Measurements from ENCODE around the gene CCDC8. TPM values are rescaled to one million over a fixed set of nuclear protein-coding genes. Genes with fewer than 3 reads are reported as not detected.

Gene CCDC8
- total and polyA plus RNA-seq, 2 of the 4 experiments (the other 2 are of a cell fraction), result 9.3 to 10.2 TPM

DNA sequence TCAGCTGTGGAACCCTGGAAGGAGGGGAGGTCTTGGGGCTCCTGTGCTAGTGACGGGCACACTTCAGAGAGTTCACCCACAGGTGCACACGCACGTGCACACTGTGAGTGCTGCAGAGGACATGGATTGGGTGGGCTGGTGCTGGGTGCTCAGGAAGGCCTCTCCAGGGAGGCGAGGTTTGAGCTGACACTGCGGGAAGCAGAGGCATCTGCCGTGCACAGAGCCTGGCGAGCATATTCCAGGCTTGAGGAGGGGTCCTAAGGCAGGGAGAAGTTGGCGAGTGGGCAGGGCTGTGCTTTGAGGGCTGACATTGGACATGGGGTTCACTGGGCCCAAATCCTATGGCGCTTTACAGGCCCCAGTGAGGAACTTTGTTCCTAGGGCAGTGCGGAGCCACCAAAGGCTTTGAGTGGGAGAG lies 25.6 kb downstream of the CCDC8 start:
- no peak overlapping the region for H2BK20ac ChIP-seq (ENCODE audit: low read depth, low read length)
- no peak overlapping the region for H3K27ac ChIP-seq (ENCODE audit: insufficient read depth, low read length)
- no peaks in the 10 kb centered on the region; the same call in 1 of the 2 replicates for H4K20me1 ChIP-seq (ENCODE audit: insufficient read depth, low read length)
- no peak overlapping the region for H3K4me3 ChIP-seq (ENCODE audit: insufficient read depth, low read depth, low read length)
- peaks cover 55% of the 10 kb centered on the region for H3K36me3 ChIP-seq (ENCODE audit: control insufficient read depth, insufficient read depth, low read length)
- H3K27me3 ChIP-seq (ENCODE audit: control insufficient read depth, insufficient read depth, low read length), result no peaks in the 10 kb centered on the region
- no peak overlapping the region for H3K18ac ChIP-seq (ENCODE audit: low read depth, low read length)
- H3K9me1 ChIP-seq (ENCODE audit: insufficient read depth, low read length), result peaks cover 11% of the 10 kb centered on the region
- H2BK120ac ChIP-seq (ENCODE audit: low read depth, low read length), result no peak overlapping the region
- dilution Hi-C loops (cut with HindIII; ENCODE audit: low sequenced_read_pairs, unreplicated experiment), result no loop called here
- peaks cover 10% of the 10 kb centered on the region for H3K4me1 ChIP-seq (ENCODE audit: control insufficient read depth, insufficient read depth, low read length)
- H2AFZ ChIP-seq (replicated peaks; ENCODE audit: low read length, poor library complexity), result no peak overlapping the region
- no peak for TF ChIP-seq RCOR1 (IDR thresholded peaks at IDR 0.05; ENCODE audit: insufficient replicate concordance, low read length)
- TF ChIP-seq, protein P1, sequence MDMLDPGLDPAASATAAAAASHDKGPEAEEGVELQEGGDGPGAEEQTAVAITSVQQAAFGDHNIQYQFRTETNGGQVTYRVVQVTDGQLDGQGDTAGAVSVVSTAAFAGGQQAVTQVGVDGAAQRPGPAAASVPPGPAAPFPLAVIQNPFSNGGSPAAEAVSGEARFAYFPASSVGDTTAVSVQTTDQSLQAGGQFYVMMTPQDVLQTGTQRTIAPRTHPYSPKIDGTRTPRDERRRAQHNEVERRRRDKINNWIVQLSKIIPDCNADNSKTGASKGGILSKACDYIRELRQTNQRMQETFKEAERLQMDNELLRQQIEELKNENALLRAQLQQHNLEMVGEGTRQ (IDR thresholded peaks at IDR 0.05; ENCODE audit: low read depth, low read length), result no peak
- TF ChIP-seq MAFK (IDR thresholded peaks at IDR 0.05; ENCODE audit: low read depth, low read length), result no peak
- no peak for TF ChIP-seq CHD1 (IDR thresholded peaks at IDR 0.05; ENCODE audit: low read depth, low read length)
- no peak for TF ChIP-seq BHLHE40 (IDR thresholded peaks at IDR 0.05; ENCODE audit: low read depth, low read length)
- TF ChIP-seq, protein P2, sequence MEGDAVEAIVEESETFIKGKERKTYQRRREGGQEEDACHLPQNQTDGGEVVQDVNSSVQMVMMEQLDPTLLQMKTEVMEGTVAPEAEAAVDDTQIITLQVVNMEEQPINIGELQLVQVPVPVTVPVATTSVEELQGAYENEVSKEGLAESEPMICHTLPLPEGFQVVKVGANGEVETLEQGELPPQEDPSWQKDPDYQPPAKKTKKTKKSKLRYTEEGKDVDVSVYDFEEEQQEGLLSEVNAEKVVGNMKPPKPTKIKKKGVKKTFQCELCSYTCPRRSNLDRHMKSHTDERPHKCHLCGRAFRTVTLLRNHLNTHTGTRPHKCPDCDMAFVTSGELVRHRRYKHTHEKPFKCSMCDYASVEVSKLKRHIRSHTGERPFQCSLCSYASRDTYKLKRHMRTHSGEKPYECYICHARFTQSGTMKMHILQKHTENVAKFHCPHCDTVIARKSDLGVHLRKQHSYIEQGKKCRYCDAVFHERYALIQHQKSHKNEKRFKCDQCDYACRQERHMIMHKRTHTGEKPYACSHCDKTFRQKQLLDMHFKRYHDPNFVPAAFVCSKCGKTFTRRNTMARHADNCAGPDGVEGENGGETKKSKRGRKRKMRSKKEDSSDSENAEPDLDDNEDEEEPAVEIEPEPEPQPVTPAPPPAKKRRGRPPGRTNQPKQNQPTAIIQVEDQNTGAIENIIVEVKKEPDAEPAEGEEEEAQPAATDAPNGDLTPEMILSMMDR (conservative IDR thresholded peaks at IDR 0.05; ENCODE audit: low read depth, low read length), result no peak
- TF ChIP-seq POLR2A (IDR thresholded peaks at IDR 0.05; ENCODE audit: low read depth, low read length), result no peak
- TF ChIP-seq SMC3 (IDR thresholded peaks at IDR 0.05; ENCODE audit: low read depth, low read length), result no peak
- TF ChIP-seq MAZ (IDR thresholded peaks at IDR 0.05; ENCODE audit: borderline replicate concordance, low read depth, low read length), result no peak
- TF ChIP-seq FOS (IDR thresholded peaks at IDR 0.05; ENCODE audit: low read depth, low read length), result no peak
- TF ChIP-seq, protein P3, sequence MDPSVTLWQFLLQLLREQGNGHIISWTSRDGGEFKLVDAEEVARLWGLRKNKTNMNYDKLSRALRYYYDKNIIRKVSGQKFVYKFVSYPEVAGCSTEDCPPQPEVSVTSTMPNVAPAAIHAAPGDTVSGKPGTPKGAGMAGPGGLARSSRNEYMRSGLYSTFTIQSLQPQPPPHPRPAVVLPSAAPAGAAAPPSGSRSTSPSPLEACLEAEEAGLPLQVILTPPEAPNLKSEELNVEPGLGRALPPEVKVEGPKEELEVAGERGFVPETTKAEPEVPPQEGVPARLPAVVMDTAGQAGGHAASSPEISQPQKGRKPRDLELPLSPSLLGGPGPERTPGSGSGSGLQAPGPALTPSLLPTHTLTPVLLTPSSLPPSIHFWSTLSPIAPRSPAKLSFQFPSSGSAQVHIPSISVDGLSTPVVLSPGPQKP (IDR thresholded peaks at IDR 0.05; ENCODE audit: borderline replicate concordance, low read depth, low read length), result no peak
- TF ChIP-seq NFE2L2 (IDR thresholded peaks at IDR 0.05; ENCODE audit: low read depth, low read length), result no peak
- H2AK5ac ChIP-seq (ENCODE audit: low read depth, low read length), result no peak overlapping the region
- no peak overlapping the region for H2BK5ac ChIP-seq (ENCODE audit: low read depth, low read length, poor library complexity, severe bottlenecking)
- H3K9ac ChIP-seq (ENCODE audit: low read depth, low read length), result no peak overlapping the region
- CTCF ChIA-PET, result no interaction called here
- H3K56ac ChIP-seq (ENCODE audit: extremely low read depth, insufficient read depth, low read length), result no peak overlapping the region
- peaks cover 0 to 26% of the 10 kb centered on the region in 2 experiments; a peak in 2 of 4 replicates for H3K79me1 ChIP-seq (ENCODE audit: low read depth in 1 of 2, low read length in 2 of 2)
- POLR2A ChIA-PET (ENCODE audit: unreplicated experiment), result no interaction called here
- 96% methylated on average over 8 of the region's 10 CpGs; no CpG with 5 or more reads in 1 of the 2 experiments for WGBS, 2 experiments (ENCODE audit: extremely low coverage in 2 of 2, insufficient read length in 1 of 2)
- peaks cover 6% of the 10 kb centered on the region for H3K9me3 ChIP-seq (ENCODE audit: control insufficient read depth, insufficient read depth, low read length)
- no peak overlapping the region for H3K4ac ChIP-seq (ENCODE audit: low read depth, low read length)
- no peak overlapping the region for H4K8ac ChIP-seq (ENCODE audit: low read depth in 2 of 2, low read length in 2 of 2)
- H3K4me2 ChIP-seq (ENCODE audit: low read depth, low read length), result no peak overlapping the region
- H2BK15ac ChIP-seq (ENCODE audit: low read depth, low read length), result no peak overlapping the region
- DNase-seq (no peak), ATAC-seq (ENCODE audit: low read depth) (no peak)
- H3K14ac ChIP-seq (replicated peaks; ENCODE audit: low read depth, low read length), result no peak overlapping the region
- H3K23ac ChIP-seq (ENCODE audit: low read depth, low read length), result no peak overlapping the region
- no peak overlapping the region for H4K91ac ChIP-seq (ENCODE audit: insufficient read depth, low read depth, low read length)
- in situ Hi-C loops (cut with MboI; ENCODE audit: low sequenced_read_pairs), result loop anchor here (10.0 kb wide), 1 partner anchor 103 kb away; no protein-coding TSS in a partner anchor
- H2AK9ac ChIP-seq (replicated peaks; ENCODE audit: low read depth, low read length, poor library complexity), result no peak overlapping the region
- no TSS peak for BruUV-seq (replicated peaks)
- no peak overlapping the region for H4K5ac ChIP-seq (ENCODE audit: low read depth, low read length)
- intact Hi-C loops (cut with micrococcal nuclease), result no loop called here

Data from IMR-90 (cell line).